NCI-H460 (cell line): ENCODE measurements around the gene THOC7. TPM values are rescaled to one million over a fixed set of nuclear protein-coding genes. Genes with fewer than 3 reads are reported as not detected.

ENCODE experiments used
- small RNA-seq, 2 experiments: library from RNA; depleted of rRNA; stranded (forward); fragments of <200 nt; gene quantifications; one replicate each; pipeline ENCODE3, GENCODE V24; 2014
- total RNA-seq: library from RNA; depleted of rRNA; stranded (reverse); fragments of >200 nt; shearing (Covaris generic); gene quantifications from 2 replicates; pipeline ENCODE4 v1.2.3, GENCODE V29; 2014; rRNA removed

Gene THOC7
- total RNA-seq, 1 experiment from 2014 or later = 77.4 TPM

Small RNA genes lying within 50 kb of the gene (small RNA-seq; reads per million reads assigned to genes)
- gene SCAANT1 = 0 reads per million in 2 experiments

Other genes starting within 250 kb of the THOC7 start
- gene SNTN, start 211.1 kb downstream of the THOC7 start, total RNA-seq = not detected in 2 replicates
- gene C3orf49, start 44.5 kb downstream of the THOC7 start, total RNA-seq = 31.1 and 34.7 TPM in 2 replicates
- 15.2 and 17.5 TPM in 2 replicates for gene ATXN7, start 62 bp upstream of the THOC7 start, total RNA-seq
- not detected in 2 replicates for gene SCAANT1, start 48.6 kb upstream of the THOC7 start, total RNA-seq
- 76.7 and 79.8 TPM in 2 replicates for gene PSMD6, start 159.7 kb upstream of the THOC7 start, total RNA-seq